Parathyroid adenoma (tissue), 2 donors: ENCODE results near the gene FOSL2.

Experiments used
- H2AFZ ChIP-seq: fragments of 300-600 bp; sonication (generic); one replicate; pipeline ENCODE4 v1.7.0; 2017; ENCODE audit warnings: antibody characterized with exemption, mild to moderate bottlenecking
- H3K27ac ChIP-seq: fragments of 300-600 bp; sonication (generic); one replicate; pipeline ENCODE4 v1.7.0; 2017
- H3K27me3 ChIP-seq: fragments of 300-600 bp; sonication (generic); one replicate; pipeline ENCODE4 v1.7.0; 2017; ENCODE audit warnings: low read length; ENCODE audit not compliant: control insufficient read depth, insufficient read depth
- H3K36me3 ChIP-seq: fragments of 300-600 bp; sonication (generic); one replicate; pipeline ENCODE4 v1.7.0; 2017; ENCODE audit warnings: low read length; ENCODE audit not compliant: control insufficient read depth, insufficient read depth
- H3K4me1 ChIP-seq: fragments of 300-600 bp; sonication (generic); one replicate; pipeline ENCODE4 v1.7.0; 2017; ENCODE audit warnings: control low read depth
- H3K4me2 ChIP-seq: fragments of 300-600 bp; sonication (generic); one replicate; pipeline ENCODE4 v1.7.0; 2017; ENCODE audit warnings: low read length
- H3K4me3 ChIP-seq: fragments of 300-600 bp; sonication (generic); one replicate; pipeline ENCODE4 v1.7.0; 2017; ENCODE audit warnings: low read depth, low read length
- H3K79me2 ChIP-seq: fragments of 300-600 bp; sonication (generic); one replicate; pipeline ENCODE4 v1.7.0; 2017; ENCODE audit warnings: control low read depth
- H3K9ac ChIP-seq: fragments of 300-600 bp; sonication (generic); one replicate; pipeline ENCODE4 v1.7.0; 2017; ENCODE audit warnings: mild to moderate bottlenecking
- H3K9me3 ChIP-seq: fragments of 300-600 bp; sonication (generic); one replicate; pipeline ENCODE4 v1.7.0; 2017; ENCODE audit warnings: low read length; ENCODE audit not compliant: control insufficient read depth
- TF ChIP-seq, protein P1 (sequence below): fragments of 300-600 bp; sonication (generic); IDR thresholded peaks from one replicate; pipeline ENCODE4 v1.7.0; 2017; ENCODE audit warnings: antibody characterized with exemption, mild to moderate bottlenecking
- donor health status: primary hyperparathyroidism.

Gene FOSL2

DNA sequence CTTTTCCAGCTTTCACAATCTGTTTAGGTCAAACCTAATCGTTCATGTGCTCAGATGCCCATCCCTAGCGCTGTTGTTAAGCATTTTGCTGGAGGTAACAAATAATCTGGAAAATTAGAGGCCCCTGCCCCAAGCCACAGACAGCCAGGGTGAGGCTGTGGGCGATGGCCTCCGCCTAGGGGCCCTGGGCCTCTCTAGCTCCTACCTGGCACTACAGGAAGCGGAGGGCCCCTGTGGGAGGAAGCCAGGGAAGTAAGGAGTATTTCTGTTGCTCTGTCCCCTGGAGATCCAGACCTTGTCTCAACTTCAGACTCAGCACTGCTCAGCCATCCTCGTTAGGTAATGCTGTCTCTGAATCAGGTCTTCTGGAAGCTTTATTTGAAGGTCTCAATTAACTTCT is 12.4 kb upstream of the FOSL2 start:
- Histone ChIP-seq H3K9ac (no peak overlapping the region), H3K27ac (no peak overlapping the region), H3K4me1 (no peaks in the 10 kb centered on the region), H3K4me2 (no peak overlapping the region), H3K36me3 (no peaks in the 10 kb centered on the region), H3K27me3 (no peaks in the 10 kb centered on the region), H3K9me3 (no peaks in the 10 kb centered on the region), H3K79me2 (no peaks in the 10 kb centered on the region), H3K4me3 (no peak overlapping the region), H2AFZ (no peak overlapping the region)
- TF ChIP-seq, protein P1, sequence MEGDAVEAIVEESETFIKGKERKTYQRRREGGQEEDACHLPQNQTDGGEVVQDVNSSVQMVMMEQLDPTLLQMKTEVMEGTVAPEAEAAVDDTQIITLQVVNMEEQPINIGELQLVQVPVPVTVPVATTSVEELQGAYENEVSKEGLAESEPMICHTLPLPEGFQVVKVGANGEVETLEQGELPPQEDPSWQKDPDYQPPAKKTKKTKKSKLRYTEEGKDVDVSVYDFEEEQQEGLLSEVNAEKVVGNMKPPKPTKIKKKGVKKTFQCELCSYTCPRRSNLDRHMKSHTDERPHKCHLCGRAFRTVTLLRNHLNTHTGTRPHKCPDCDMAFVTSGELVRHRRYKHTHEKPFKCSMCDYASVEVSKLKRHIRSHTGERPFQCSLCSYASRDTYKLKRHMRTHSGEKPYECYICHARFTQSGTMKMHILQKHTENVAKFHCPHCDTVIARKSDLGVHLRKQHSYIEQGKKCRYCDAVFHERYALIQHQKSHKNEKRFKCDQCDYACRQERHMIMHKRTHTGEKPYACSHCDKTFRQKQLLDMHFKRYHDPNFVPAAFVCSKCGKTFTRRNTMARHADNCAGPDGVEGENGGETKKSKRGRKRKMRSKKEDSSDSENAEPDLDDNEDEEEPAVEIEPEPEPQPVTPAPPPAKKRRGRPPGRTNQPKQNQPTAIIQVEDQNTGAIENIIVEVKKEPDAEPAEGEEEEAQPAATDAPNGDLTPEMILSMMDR: no peak

DNA sequence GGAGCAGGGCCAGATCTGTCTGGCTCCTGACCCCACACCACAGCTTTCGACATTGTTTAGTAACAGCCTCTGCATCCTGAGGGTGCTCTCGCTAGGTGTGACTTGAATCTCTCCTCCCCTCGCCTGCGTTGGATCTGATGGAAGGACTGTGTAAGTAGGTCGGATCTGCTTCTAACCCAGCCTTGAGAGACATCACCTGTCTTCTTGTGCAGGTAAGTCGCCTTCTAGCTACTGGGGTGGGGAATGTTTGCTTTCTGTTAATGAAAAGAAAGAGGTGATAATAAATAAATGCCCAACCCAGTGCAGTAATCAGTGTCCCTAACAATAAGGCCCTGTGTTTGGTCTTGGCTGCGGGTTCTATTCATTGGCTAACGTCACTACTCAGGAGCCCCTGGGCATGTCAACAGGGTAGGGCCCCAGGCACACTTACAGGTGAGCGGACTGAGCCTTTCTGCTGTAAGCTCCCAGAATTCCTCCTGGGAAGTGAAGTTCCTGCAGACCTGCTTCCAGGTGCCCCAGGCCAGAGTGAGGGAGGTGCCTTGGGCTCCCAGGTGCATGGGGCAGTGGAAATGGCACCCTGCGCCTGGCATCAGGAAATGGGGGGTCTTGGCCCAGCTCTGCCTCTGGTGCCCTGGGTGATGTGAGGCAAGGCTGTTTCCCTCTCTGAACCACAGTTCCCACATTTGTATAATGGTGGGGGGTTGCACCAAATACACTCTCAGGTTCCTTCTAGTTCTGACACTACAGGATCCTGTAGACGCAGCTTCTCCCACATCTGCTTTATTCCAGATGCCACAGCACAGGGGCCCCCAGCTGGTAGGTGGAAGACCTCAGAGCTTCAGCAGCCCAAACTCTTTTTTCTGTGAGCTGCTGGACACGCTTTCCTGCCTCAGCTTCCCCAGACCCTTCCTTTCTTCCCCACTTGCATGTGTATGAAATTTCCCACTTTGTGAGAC is 11.2 kb upstream of the FOSL2 start:
- no peak overlapping the region for H3K4me3 ChIP-seq
- H3K79me2 ChIP-seq: no peaks in the 10 kb centered on the region
- H3K4me1 ChIP-seq: no peaks in the 10 kb centered on the region
- TF ChIP-seq, protein P1: no peak
- H2AFZ ChIP-seq: no peak overlapping the region
- H3K9ac ChIP-seq: no peak overlapping the region
- no peaks in the 10 kb centered on the region for H3K27me3 ChIP-seq
- no peaks in the 10 kb centered on the region for H3K9me3 ChIP-seq
- H3K4me2 ChIP-seq: no peak overlapping the region
- no peaks in the 10 kb centered on the region for H3K36me3 ChIP-seq
- no peak overlapping the region for H3K27ac ChIP-seq

DNA sequence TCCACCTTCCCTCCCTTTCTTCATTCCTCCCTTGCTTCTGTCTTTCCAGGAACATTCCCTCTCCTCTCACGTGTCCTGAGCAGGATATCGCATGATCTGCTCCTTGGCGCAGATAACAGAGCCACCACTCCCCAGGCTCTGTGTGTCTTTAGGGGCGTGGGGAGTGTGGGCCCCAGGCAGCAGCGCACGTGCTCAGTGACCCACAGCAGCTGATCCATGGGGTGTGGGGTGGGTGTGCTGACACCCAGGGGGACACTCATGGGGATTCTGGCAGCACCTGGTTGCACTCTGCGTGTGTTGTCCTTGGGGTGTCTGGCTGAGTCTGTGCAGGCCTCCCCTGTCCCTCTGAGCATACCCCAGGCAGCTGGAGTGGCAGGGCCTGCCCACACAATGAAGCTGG is 9.9 kb upstream of the FOSL2 start:
- TF ChIP-seq, protein P1: no peak
- Histone ChIP-seq H3K36me3 (no peaks in the 10 kb centered on the region), H3K27me3 (no peaks in the 10 kb centered on the region), H2AFZ (no peak overlapping the region), H3K4me1 (no peaks in the 10 kb centered on the region), H3K9me3 (no peaks in the 10 kb centered on the region), H3K27ac (no peak overlapping the region), H3K4me2 (no peak overlapping the region), H3K4me3 (no peak overlapping the region), H3K79me2 (no peaks in the 10 kb centered on the region), H3K9ac (no peak overlapping the region)

DNA sequence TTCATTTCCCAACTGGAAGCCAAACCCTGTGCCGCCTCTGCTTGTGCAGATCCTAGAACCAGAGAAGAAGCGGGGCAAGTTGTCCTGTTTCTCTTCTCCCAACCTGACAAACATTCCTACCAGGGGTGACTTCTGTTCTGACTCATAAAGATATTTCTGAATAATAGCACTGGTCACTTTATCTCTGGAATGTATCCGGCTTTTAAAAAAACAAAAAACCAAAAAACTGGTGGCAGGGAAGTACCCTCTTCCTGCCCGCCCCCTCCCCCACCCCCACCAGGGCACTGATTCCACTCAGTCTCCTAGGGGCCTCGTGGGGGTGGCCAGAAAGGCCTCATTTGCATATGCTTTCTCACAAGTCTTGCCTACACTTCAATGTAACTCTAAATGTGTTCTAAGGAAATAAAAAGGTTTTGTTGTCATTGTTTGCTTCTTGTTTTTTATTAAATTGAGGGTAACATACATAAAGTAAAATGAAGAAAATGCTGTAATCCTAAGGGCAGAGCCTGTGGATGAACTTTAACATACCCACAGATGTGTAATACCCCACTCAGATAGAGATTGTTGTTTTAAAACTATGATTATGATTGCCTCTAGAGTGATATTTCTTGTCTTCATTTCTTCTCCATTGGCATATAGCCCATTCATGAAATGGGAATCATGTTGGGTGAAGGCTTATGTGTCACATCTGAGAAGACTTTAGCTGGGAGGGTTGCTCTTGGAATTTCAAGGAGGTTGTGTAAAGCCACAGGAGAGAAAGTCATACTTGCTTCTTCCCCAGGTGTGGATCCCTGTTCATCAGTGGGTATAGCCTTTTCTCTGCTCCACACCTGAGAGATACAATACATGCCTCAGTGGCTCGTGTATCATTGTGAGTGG is 5.3 kb upstream of the FOSL2 start:
- Histone ChIP-seq H3K9me3 (no peaks in the 10 kb centered on the region), H3K9ac (no peak overlapping the region), H3K27me3 (no peaks in the 10 kb centered on the region), H3K4me3 (no peak overlapping the region), H3K27ac (no peak overlapping the region), H3K4me2 (no peak overlapping the region), H3K36me3 (no peaks in the 10 kb centered on the region), H3K4me1 (peaks cover 9% of the 10 kb centered on the region), H3K79me2 (no peaks in the 10 kb centered on the region), H2AFZ (no peak overlapping the region)
- TF ChIP-seq, protein P1: no peak
